OCI-LY7 (cell line): ENCODE measurements around the gene CDR2L. TPM values are rescaled to one million over a fixed set of nuclear protein-coding genes. Genes with fewer than 3 reads are reported as not detected.
"Not testable (repeated sequence)": the region's sequence is repeated elsewhere in the genome, so short reads cannot be mapped to it uniquely, and the experiment has no call there.

ENCODE experiments used
- BruUV-seq: library from RNA; stranded (reverse); fragments of 400-500 nt; replicated peaks from 2 replicates; lab custom pipeline; 2021; lab: Mats Ljungman, UMichigan
- CTCF ChIA-PET: fragments of 300-600 bp; sonication (Branson Sonifier 250); formaldehyde crosslinking; loops from one replicate; lab custom pipeline; 2022; ENCODE audit warnings: antibody characterized with exemption; ENCODE audit not compliant: unreplicated experiment; lab: Charles Lee
- POLR2A ChIA-PET: fragments of 300-600 bp; sonication (Branson Sonifier 250); formaldehyde crosslinking; loops from one replicate; lab custom pipeline; 2022; ENCODE audit warnings: antibody characterized with exemption; lab: Charles Lee
- DNase-seq: peaks from one replicate; pipeline ENCODE4 v3.0.0-alpha.2; 2015; ENCODE audit warnings: low spot score
- H2AFZ ChIP-seq: fragments of 200-600 bp; sonication (generic), shearing (Covaris generic); 2 replicates; pipeline ENCODE4 v1.6.1; 2014; ENCODE audit warnings: mild to moderate bottlenecking, antibody characterized with exemption, low read length, moderate library complexity
- H3K27ac ChIP-seq: fragments of 200-600 bp; sonication (generic); 2 replicates; pipeline ENCODE4 v1.5.1; 2014; ENCODE audit warnings: mixed run types, low read depth, mild to moderate bottlenecking, moderate library complexity, low read length, inconsistent platforms; ENCODE audit not compliant: poor library complexity, severe bottlenecking
- H3K36me3 ChIP-seq: fragments of 200-600 bp; sonication (generic); 2 replicates; pipeline ENCODE4 v1.6.1; 2014; ENCODE audit warnings: mild to moderate bottlenecking, antibody characterized with exemption, low read length, moderate library complexity, mixed read lengths; ENCODE audit not compliant: insufficient read depth
- H3K4me1 ChIP-seq: fragments of 200-600 bp; sonication (generic); 2 replicates; pipeline ENCODE4 v1.5.1; 2014; ENCODE audit warnings: mild to moderate bottlenecking, low read length; ENCODE audit not compliant: insufficient read depth, poor library complexity, severe bottlenecking
- H3K4me2 ChIP-seq: fragments of 200-600 bp; sonication (generic); 2 replicates; pipeline ENCODE4 v1.6.1; 2014; ENCODE audit warnings: mild to moderate bottlenecking, low read length
- H3K4me3 ChIP-seq: fragments of 200-600 bp; sonication (generic); 2 replicates; pipeline ENCODE4 v1.5.1; 2014; ENCODE audit warnings: mild to moderate bottlenecking, low read depth, low read length; ENCODE audit not compliant: poor library complexity, severe bottlenecking
- H3K79me2 ChIP-seq: fragments of 200-600 bp; sonication (generic); 2 replicates; pipeline ENCODE4 v1.6.1; 2016; ENCODE audit warnings: low read depth, mild to moderate bottlenecking, low read length, moderate library complexity, mixed read lengths; ENCODE audit not compliant: insufficient read depth
- H3K9me2 ChIP-seq: fragments of 200-600 bp; sonication (generic); 2 replicates; pipeline ENCODE4 v1.6.1; 2016; ENCODE audit warnings: mild to moderate bottlenecking, low read length, mixed read lengths; ENCODE audit not compliant: insufficient read depth
- H3K9me3 ChIP-seq: fragments of 200-600 bp; sonication (generic); 2 replicates; pipeline ENCODE4 v1.6.1; 2014; ENCODE audit warnings: mild to moderate bottlenecking, mixed run types, low read length, mixed read lengths
- H4K20me1 ChIP-seq: fragments of 200-600 bp; sonication (generic); 2 replicates; pipeline ENCODE4 v1.6.1; 2014; ENCODE audit warnings: mild to moderate bottlenecking, antibody characterized with exemption, low read length, moderate library complexity, mixed read lengths; ENCODE audit not compliant: insufficient read depth
- CTCF ChIP-seq: fragments of 200-600 bp; sonication (generic); conservative IDR thresholded peaks from 2 replicates; pipeline ENCODE4 v1.5.1; 2014; ENCODE audit warnings: mild to moderate bottlenecking, antibody characterized with exemption, low read length, moderate library complexity, mixed read lengths
- EZH2phosphoT487 ChIP-seq: fragments of 200-600 bp; sonication (generic); IDR thresholded peaks from 2 replicates; pipeline ENCODE4 v1.6.1; 2018; ENCODE audit warnings: low read depth, borderline replicate concordance, mild to moderate bottlenecking, mixed run types, antibody characterized with exemption, low read length, moderate library complexity, mixed read lengths
- intact Hi-C: fragments of 100-400 bp; cut with micrococcal nuclease; formaldehyde crosslinking; loops from one replicate; pipeline ENCODE4 v1.10.0; 2022; ENCODE audit not compliant: unreplicated experiment
- total RNA-seq, 2 experiments: library from RNA; depleted of rRNA in 1 of 2; stranded (reverse); fragments of >200 nt in 1 of 2; shearing (Covaris generic) in 1 of 2; gene quantifications; 2 replicates each; pipeline ENCODE4 v1.2.3, GENCODE V29; 2014 to 2022

CDR2L gene
- total RNA-seq, 2 experiments from 2014 or later: 0.49 to 0.79 TPM

- CTCF ChIA-PET: no interaction called here
- POLR2A ChIA-PET: interaction anchor here (1.9 kb wide), 1 partner anchor 9 kb away, joined by 7 read pairs; the partner anchor contains the start of gene MRPL58
- no TSS peak for BruUV-seq
Observed at GRCh38 chr17:75003957-75004355, 16.5 kb downstream of the CDR2L start.

GRCh38 chr17:75004371-75004770 lies 16.9 kb downstream of the CDR2L start:
- POLR2A ChIA-PET: interaction anchor here (1.0 to 1.9 kb wide), 2 partner anchors 9 to 131 kb away, joined by 3 to 7 read pairs; partner anchors contain the start of gene MRPL58
- H2AFZ ChIP-seq: no peak overlapping the region
- no peak overlapping the region for H3K4me2 ChIP-seq
- H3K9me2 ChIP-seq: no peaks in the 10 kb centered on the region
- TF ChIP-seq CTCF (no peak), EZH2phosphoT487 (no peak)
- no peaks in the 10 kb centered on the region for H3K9me3 ChIP-seq
- no peaks in the 10 kb centered on the region for H4K20me1 ChIP-seq
- H3K36me3 ChIP-seq: no peaks in the 10 kb centered on the region
- BruUV-seq: no TSS peak
- no peak for DNase-seq
- CTCF ChIA-PET: no interaction called here
- H3K4me3 ChIP-seq: no peak overlapping the region
- intact Hi-C loops: no loop called here
- no peaks in the 10 kb centered on the region for H3K79me2 ChIP-seq
- H3K27ac ChIP-seq: no peak overlapping the region
- H3K4me1 ChIP-seq: peaks cover 4% of the 10 kb centered on the region

More at GRCh38 chr17:75003957-75004355, 16.5 kb downstream of the CDR2L start:
- H3K9me2 ChIP-seq: no peaks in the 10 kb centered on the region
- H3K36me3 ChIP-seq: no peaks in the 10 kb centered on the region
- H2AFZ ChIP-seq: no peak overlapping the region
- peaks cover 4% of the 10 kb centered on the region for H3K4me1 ChIP-seq
- no peaks in the 10 kb centered on the region for H3K79me2 ChIP-seq
- TF ChIP-seq CTCF: no peak
- TF ChIP-seq EZH2phosphoT487: no peak
- intact Hi-C loops: no loop called here
- no peaks in the 10 kb centered on the region for H4K20me1 ChIP-seq
- no peaks in the 10 kb centered on the region for H3K9me3 ChIP-seq
- no peak overlapping the region for H3K4me3 ChIP-seq
- H3K27ac ChIP-seq: no peak overlapping the region
- no peak overlapping the region for H3K4me2 ChIP-seq
- no peak for DNase-seq

GRCh38 chr17:75005291-75005690 lies 17.9 kb downstream of the CDR2L start:
- TF ChIP-seq EZH2phosphoT487 (no peak), CTCF (no peak)
- Histone ChIP-seq H2AFZ (no peak overlapping the region), H3K36me3 (no peaks in the 10 kb centered on the region), H4K20me1 (no peaks in the 10 kb centered on the region), H3K9me2 (no peaks in the 10 kb centered on the region), H3K4me3 (no peak overlapping the region), H3K27ac (no peak overlapping the region), H3K9me3 (no peaks in the 10 kb centered on the region), H3K4me1 (peaks cover 4% of the 10 kb centered on the region), H3K4me2 (no peak overlapping the region), H3K79me2 (no peaks in the 10 kb centered on the region)
- ChIA-PET POLR2A (interaction anchor here (0.5 to 1.0 kb wide), 3 partner anchors 9 to 198 kb away, joined by 3 to 6 read pairs (median 3); no protein-coding TSS in a partner anchor), CTCF (interaction anchor here (0.5 kb wide), 1 partner anchor 168 kb away, joined by 5 read pairs; no protein-coding TSS in a partner anchor)
- BruUV-seq: no TSS peak
- intact Hi-C loops: no loop called here
- no peak for DNase-seq

GRCh38 chr17:75006084-75006483 lies 18.7 kb downstream of the CDR2L start:
- H3K36me3 ChIP-seq, H3K79me2 ChIP-seq, H2AFZ ChIP-seq, DNase-seq, H3K9me2 ChIP-seq, H4K20me1 ChIP-seq, BruUV-seq, H3K4me2 ChIP-seq, H3K4me1 ChIP-seq, H3K27ac ChIP-seq, H3K4me3 ChIP-seq, H3K9me3 ChIP-seq, POLR2A ChIA-PET: not testable (repeated sequence)
- intact Hi-C loops: loop anchor here (1.0 kb wide), 1 partner anchor 45 kb away; no protein-coding TSS in a partner anchor
- CTCF ChIA-PET: interaction anchor here (0.6 kb wide), 1 partner anchor 9 kb away, joined by 3 read pairs; no protein-coding TSS in a partner anchor
